ENCODE measurements around the gene LDAH.

Gene LDAH

GRCh38 chr2:20653695-20654534 lies 169.0 kb downstream of the LDAH start:
- Histone ChIP-seq H3K4me3 (ENCODE audit: low read depth, low read length) (no peak overlapping the region), H3K36me3 (ENCODE audit: control insufficient read depth in 2 of 2, insufficient read depth in 1 of 2, low read length in 2 of 2) (no peaks in the 10 kb centered on the region), H3K9me3 (ENCODE audit: control insufficient read depth, insufficient read depth, low read depth, low read length) (no peaks in the 10 kb centered on the region), H3K27ac (ENCODE audit: extremely low read depth, low read depth, low read length) (no peak overlapping the region), H3K4me1 (ENCODE audit: control insufficient read depth, insufficient read depth, low read length) (no peaks in the 10 kb centered on the region)
- TF ChIP-seq ZNF561 (tag by site-specific recombination; IDR thresholded peaks at IDR 0.05; ENCODE audit: borderline replicate concordance) (no peak), CTCF (tag by site-specific recombination; IDR thresholded peaks at IDR 0.05) (no peak), ZNF394 (tag by site-specific recombination; IDR thresholded peaks at IDR 0.05; ENCODE audit: borderline replicate concordance) (no peak), ZNF623 (tag by site-specific recombination; IDR thresholded peaks at IDR 0.05) (no peak), ZNF280C (tag by site-specific recombination; IDR thresholded peaks at IDR 0.05) (no peak), BCL11B (tag by site-specific recombination; IDR thresholded peaks at IDR 0.05; ENCODE audit: low read depth) (no peak), ELK4 (IDR thresholded peaks at IDR 0.05; ENCODE audit: borderline replicate concordance, low read depth, low read length) (no peak), BCL6B (tag by site-specific recombination; IDR thresholded peaks at IDR 0.05) (no peak), ZBTB10 (tag by site-specific recombination; IDR thresholded peaks at IDR 0.05) (no peak), KLF7 (tag by site-specific recombination; IDR thresholded peaks at IDR 0.05; ENCODE audit: borderline replicate concordance) (no peak), ZNF571 (tag by site-specific recombination; IDR thresholded peaks at IDR 0.05) (no peak), ZNF596 (tag by site-specific recombination; IDR thresholded peaks at IDR 0.05) (no peak), ZBTB20 (tag by site-specific recombination; IDR thresholded peaks at IDR 0.05) (no peak), ZNF658 (tag by site-specific recombination; IDR thresholded peaks at IDR 0.05) (no peak), TSHZ1 (tag by site-specific recombination; IDR thresholded peaks at IDR 0.05; ENCODE audit: borderline replicate concordance) (no peak)
- ChIA-PET CTCF (interaction anchor here (0.6 to 5.6 kb wide), 3 partner anchors 8 to 28 kb away, joined by 3 to 57 read pairs (median 3); no protein-coding TSS in a partner anchor), POLR2A (interaction anchor here (0.6 to 0.9 kb wide), 2 partner anchors 143 to 207 kb away, joined by 3 read pairs; partner anchors contain the start of gene RHOB)
